A673 (cell line): ENCODE data around the gene NUDT13.

Source experiments
- EZH2 ChIP-seq: fragments of 200-600 bp; sonication (generic); IDR thresholded peaks from 2 replicates; pipeline ENCODE4 v1.6.1; 2017; ENCODE audit warnings: borderline replicate concordance, low read depth, mild to moderate bottlenecking, mixed read lengths, antibody characterized with exemption, low read length; ENCODE audit not compliant: poor library complexity, severe bottlenecking
- TF ChIP-seq, protein P1 (sequence below): fragments of 300-800, 200-600 bp; sonication (generic); conservative IDR thresholded peaks from 2 replicates; pipeline ENCODE4 v1.5.1; 2017; ENCODE audit warnings: low read depth, mild to moderate bottlenecking, antibody characterized with exemption, low read length, moderate library complexity, mixed read lengths

DNA sequence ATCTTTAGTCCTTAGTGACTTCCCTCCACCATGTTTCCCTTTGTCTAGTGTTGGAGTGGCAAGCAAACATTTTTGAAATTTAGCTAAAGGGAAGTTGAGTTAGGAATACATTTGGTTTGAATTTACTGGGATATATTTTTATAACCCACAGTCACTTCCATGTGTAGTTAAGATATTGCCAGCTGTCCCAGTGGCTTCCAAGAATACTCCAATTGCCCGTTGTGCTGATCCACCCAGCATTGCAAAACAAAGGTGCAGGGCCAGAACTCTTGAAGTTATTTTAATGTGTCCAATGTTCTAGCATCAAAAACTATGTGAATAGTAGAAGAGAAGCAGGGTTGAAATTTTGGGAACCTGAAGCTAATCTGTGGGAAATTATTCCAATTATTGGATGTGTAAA, 11.1 kb upstream of the NUDT13 start:
- TF ChIP-seq, protein P1, sequence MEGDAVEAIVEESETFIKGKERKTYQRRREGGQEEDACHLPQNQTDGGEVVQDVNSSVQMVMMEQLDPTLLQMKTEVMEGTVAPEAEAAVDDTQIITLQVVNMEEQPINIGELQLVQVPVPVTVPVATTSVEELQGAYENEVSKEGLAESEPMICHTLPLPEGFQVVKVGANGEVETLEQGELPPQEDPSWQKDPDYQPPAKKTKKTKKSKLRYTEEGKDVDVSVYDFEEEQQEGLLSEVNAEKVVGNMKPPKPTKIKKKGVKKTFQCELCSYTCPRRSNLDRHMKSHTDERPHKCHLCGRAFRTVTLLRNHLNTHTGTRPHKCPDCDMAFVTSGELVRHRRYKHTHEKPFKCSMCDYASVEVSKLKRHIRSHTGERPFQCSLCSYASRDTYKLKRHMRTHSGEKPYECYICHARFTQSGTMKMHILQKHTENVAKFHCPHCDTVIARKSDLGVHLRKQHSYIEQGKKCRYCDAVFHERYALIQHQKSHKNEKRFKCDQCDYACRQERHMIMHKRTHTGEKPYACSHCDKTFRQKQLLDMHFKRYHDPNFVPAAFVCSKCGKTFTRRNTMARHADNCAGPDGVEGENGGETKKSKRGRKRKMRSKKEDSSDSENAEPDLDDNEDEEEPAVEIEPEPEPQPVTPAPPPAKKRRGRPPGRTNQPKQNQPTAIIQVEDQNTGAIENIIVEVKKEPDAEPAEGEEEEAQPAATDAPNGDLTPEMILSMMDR = no peak
- no peak for TF ChIP-seq EZH2
